ENCODE measurements around the gene MEX3A.

DNA sequence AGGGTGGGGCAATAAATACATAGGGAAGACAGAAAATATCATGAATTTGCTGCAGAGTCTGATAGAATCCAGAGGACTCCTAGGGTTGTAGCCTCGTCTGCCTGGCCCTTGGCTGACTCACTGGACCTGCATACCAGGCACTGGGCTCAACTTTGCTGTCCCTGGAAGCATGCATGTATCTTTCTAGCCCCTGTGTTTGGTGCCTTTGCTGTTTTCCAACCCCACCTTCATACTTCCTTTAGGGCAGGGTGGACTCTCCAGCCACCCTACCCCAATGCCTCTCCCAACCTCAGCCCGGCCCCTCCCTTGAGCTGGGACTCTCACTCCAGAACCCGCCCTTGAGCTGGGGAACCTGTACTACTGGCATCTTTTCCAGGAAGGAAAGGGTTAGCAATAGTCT, 20.1 kb downstream of the MEX3A start:
- TF ChIP-seq ZZZ3 (IDR thresholded peaks at IDR 0.05; ENCODE audit: control insufficient read depth, insufficient read length, low read depth) (no peak), HCFC1 (IDR thresholded peaks at IDR 0.05; ENCODE audit: low read length) (no peak), TAF1 (IDR thresholded peaks at IDR 0.05; ENCODE audit: borderline replicate concordance, low read depth, low read length) (no peak), MTA3 (IDR thresholded peaks at IDR 0.05; ENCODE audit: borderline replicate concordance, low read length) (no peak), NR2C2 (IDR thresholded peaks at IDR 0.05; ENCODE audit: borderline replicate concordance, control insufficient read depth, insufficient read length, low read depth) (no peak), EZH2 (IDR thresholded peaks at IDR 0.05; ENCODE audit: borderline replicate concordance, control insufficient read depth, low read depth, low read length) (no peak), NFXL1 (IDR thresholded peaks at IDR 0.05; ENCODE audit: borderline replicate concordance) (no peak)
- TF ChIP-seq, protein P1, sequence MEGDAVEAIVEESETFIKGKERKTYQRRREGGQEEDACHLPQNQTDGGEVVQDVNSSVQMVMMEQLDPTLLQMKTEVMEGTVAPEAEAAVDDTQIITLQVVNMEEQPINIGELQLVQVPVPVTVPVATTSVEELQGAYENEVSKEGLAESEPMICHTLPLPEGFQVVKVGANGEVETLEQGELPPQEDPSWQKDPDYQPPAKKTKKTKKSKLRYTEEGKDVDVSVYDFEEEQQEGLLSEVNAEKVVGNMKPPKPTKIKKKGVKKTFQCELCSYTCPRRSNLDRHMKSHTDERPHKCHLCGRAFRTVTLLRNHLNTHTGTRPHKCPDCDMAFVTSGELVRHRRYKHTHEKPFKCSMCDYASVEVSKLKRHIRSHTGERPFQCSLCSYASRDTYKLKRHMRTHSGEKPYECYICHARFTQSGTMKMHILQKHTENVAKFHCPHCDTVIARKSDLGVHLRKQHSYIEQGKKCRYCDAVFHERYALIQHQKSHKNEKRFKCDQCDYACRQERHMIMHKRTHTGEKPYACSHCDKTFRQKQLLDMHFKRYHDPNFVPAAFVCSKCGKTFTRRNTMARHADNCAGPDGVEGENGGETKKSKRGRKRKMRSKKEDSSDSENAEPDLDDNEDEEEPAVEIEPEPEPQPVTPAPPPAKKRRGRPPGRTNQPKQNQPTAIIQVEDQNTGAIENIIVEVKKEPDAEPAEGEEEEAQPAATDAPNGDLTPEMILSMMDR (IDR thresholded peaks at IDR 0.05 in 2 of 3, conservative IDR thresholded peaks at IDR 0.05 in 1 of 3; ENCODE audit: control insufficient read depth in 2 of 3, extremely low read depth in 1 of 3, insufficient read depth in 1 of 3, low read depth in 3 of 3, low read length in 3 of 3), result no peak
- TF ChIP-seq, protein P2, sequence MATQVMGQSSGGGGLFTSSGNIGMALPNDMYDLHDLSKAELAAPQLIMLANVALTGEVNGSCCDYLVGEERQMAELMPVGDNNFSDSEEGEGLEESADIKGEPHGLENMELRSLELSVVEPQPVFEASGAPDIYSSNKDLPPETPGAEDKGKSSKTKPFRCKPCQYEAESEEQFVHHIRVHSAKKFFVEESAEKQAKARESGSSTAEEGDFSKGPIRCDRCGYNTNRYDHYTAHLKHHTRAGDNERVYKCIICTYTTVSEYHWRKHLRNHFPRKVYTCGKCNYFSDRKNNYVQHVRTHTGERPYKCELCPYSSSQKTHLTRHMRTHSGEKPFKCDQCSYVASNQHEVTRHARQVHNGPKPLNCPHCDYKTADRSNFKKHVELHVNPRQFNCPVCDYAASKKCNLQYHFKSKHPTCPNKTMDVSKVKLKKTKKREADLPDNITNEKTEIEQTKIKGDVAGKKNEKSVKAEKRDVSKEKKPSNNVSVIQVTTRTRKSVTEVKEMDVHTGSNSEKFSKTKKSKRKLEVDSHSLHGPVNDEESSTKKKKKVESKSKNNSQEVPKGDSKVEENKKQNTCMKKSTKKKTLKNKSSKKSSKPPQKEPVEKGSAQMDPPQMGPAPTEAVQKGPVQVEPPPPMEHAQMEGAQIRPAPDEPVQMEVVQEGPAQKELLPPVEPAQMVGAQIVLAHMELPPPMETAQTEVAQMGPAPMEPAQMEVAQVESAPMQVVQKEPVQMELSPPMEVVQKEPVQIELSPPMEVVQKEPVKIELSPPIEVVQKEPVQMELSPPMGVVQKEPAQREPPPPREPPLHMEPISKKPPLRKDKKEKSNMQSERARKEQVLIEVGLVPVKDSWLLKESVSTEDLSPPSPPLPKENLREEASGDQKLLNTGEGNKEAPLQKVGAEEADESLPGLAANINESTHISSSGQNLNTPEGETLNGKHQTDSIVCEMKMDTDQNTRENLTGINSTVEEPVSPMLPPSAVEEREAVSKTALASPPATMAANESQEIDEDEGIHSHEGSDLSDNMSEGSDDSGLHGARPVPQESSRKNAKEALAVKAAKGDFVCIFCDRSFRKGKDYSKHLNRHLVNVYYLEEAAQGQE (IDR thresholded peaks at IDR 0.05; ENCODE audit: low read depth, low read length), result no peak
- TF ChIP-seq, protein P3, sequence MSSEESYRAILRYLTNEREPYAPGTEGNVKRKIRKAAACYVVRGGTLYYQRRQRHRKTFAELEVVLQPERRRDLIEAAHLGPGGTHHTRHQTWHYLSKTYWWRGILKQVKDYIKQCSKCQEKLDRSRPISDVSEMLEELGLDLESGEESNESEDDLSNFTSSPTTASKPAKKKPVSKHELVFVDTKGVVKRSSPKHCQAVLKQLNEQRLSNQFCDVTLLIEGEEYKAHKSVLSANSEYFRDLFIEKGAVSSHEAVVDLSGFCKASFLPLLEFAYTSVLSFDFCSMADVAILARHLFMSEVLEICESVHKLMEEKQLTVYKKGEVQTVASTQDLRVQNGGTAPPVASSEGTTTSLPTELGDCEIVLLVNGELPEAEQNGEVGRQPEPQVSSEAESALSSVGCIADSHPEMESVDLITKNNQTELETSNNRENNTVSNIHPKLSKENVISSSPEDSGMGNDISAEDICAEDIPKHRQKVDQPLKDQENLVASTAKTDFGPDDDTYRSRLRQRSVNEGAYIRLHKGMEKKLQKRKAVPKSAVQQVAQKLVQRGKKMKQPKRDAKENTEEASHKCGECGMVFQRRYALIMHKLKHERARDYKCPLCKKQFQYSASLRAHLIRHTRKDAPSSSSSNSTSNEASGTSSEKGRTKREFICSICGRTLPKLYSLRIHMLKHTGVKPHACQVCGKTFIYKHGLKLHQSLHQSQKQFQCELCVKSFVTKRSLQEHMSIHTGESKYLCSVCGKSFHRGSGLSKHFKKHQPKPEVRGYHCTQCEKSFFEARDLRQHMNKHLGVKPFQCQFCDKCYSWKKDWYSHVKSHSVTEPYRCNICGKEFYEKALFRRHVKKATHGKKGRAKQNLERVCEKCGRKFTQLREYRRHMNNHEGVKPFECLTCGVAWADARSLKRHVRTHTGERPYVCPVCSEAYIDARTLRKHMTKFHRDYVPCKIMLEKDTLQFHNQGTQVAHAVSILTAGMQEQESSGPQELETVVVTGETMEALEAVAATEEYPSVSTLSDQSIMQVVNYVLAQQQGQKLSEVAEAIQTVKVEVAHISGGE (CRISPR knock-in tag; IDR thresholded peaks at IDR 0.05), result no peak

Data from GM12878 (cell line).